SK-N-SH treated with all-trans-retinoic acid at 6 μM for 48 hours (cell line): ENCODE results near the gene IL17REL.

Experiments
- ATAC-seq: fragments of 200-7000 bp; cut with Tn5 transposase; 3 replicates; pipeline ENCODE4 v1.9.1; 2020; ENCODE audit warnings: mild to moderate bottlenecking, moderate library complexity
- ARNTL ChIP-seq: fragments of 450-650 bp; formaldehyde crosslinking; IDR thresholded peaks from 2 replicates; pipeline ENCODE4 v1.5.0; 2020; ENCODE audit warnings: low read depth, mild to moderate bottlenecking, moderate library complexity, borderline replicate concordance
- BACH2 ChIP-seq: fragments of 250-450 bp; sonication (Bioruptor Pico); IDR thresholded peaks from 2 replicates; pipeline ENCODE4 v1.9.0; 2021; ENCODE audit warnings: mild to moderate bottlenecking, borderline replicate concordance
- CSRNP3 ChIP-seq: fragments of 250-450 bp; sonication (Bioruptor Pico); IDR thresholded peaks from 2 replicates; pipeline ENCODE4 v1.5.1; 2021; ENCODE audit warnings: mild to moderate bottlenecking, moderate library complexity
- ESRRG ChIP-seq: fragments of 250-450 bp; sonication (Bioruptor Pico); IDR thresholded peaks from 2 replicates; pipeline ENCODE4 v1.6.1; 2021; ENCODE audit warnings: mild to moderate bottlenecking
- GLIS3 ChIP-seq: fragments of 250-450 bp; sonication (Bioruptor Pico); IDR thresholded peaks from 2 replicates; pipeline ENCODE4 v1.5.0; 2020; ENCODE audit warnings: mild to moderate bottlenecking, moderate library complexity
- OSR1 ChIP-seq: fragments of 250-450 bp; sonication (Bioruptor Pico); IDR thresholded peaks from 2 replicates; pipeline ENCODE4 v1.8.0; 2022; ENCODE audit warnings: moderate library complexity, mild to moderate bottlenecking, inconsistent platforms
- PATZ1 ChIP-seq: fragments of 250-450 bp; sonication (Bioruptor Pico); IDR thresholded peaks from 2 replicates; pipeline ENCODE4 v1.8.0; 2020; ENCODE audit warnings: mild to moderate bottlenecking, moderate library complexity, borderline replicate concordance
- PPARA ChIP-seq: fragments of 250-450 bp; sonication (Bioruptor Pico); IDR thresholded peaks from 2 replicates; pipeline ENCODE4 v1.5.0; 2020; ENCODE audit warnings: mild to moderate bottlenecking, borderline replicate concordance
- RARB ChIP-seq: fragments of 250-450 bp; sonication (Bioruptor Pico); IDR thresholded peaks from 2 replicates; pipeline ENCODE4 v1.8.0; 2021; ENCODE audit warnings: mild to moderate bottlenecking, moderate library complexity
- SNAI2 ChIP-seq: fragments of 250-450 bp; sonication (Bioruptor Pico); IDR thresholded peaks from 2 replicates; pipeline ENCODE4 v1.5.0; 2020; ENCODE audit warnings: mild to moderate bottlenecking, moderate library complexity
- TOX ChIP-seq: fragments of 250-450 bp; sonication (Bioruptor Pico); IDR thresholded peaks from 2 replicates; pipeline ENCODE4 v1.8.0; 2021; ENCODE audit warnings: mild to moderate bottlenecking, moderate library complexity, borderline replicate concordance
- TSHZ2 ChIP-seq: fragments of 250-450 bp; sonication (Bioruptor Pico); IDR thresholded peaks from 2 replicates; pipeline ENCODE4 v1.5.0; 2020; ENCODE audit warnings: mild to moderate bottlenecking, moderate library complexity
- ZFP3 ChIP-seq: fragments of 250-450 bp; sonication (Bioruptor Pico); IDR thresholded peaks from 2 replicates; pipeline ENCODE4 v1.5.0; 2020; ENCODE audit warnings: mild to moderate bottlenecking, moderate library complexity
- ZNF565 ChIP-seq: fragments of 450-650 bp; formaldehyde crosslinking; conservative IDR thresholded peaks from 2 replicates; pipeline ENCODE4 v1.5.0; 2020; ENCODE audit warnings: low read depth, mild to moderate bottlenecking, moderate library complexity
- ZNF70 ChIP-seq: fragments of 450-650 bp; formaldehyde crosslinking; IDR thresholded peaks from 2 replicates; pipeline ENCODE4 v1.5.0; 2020; ENCODE audit warnings: mild to moderate bottlenecking, moderate library complexity
- ZNF8 ChIP-seq: fragments of 450-650 bp; formaldehyde crosslinking; IDR thresholded peaks from 2 replicates; pipeline ENCODE4 v1.5.0; 2020; ENCODE audit warnings: mild to moderate bottlenecking, moderate library complexity
- TF ChIP-seq, protein P1 (sequence below): fragments of 250-450 bp; sonication (Bioruptor Pico); IDR thresholded peaks from 2 replicates; pipeline ENCODE4 v1.8.0; 2021; ENCODE audit warnings: low read depth, mild to moderate bottlenecking, moderate library complexity, borderline replicate concordance
- TF ChIP-seq, protein P2 (sequence below): fragments of 250-450 bp; sonication (Bioruptor Pico); IDR thresholded peaks from 2 replicates; pipeline ENCODE4 v1.5.1; 2020; ENCODE audit warnings: low read depth, mild to moderate bottlenecking, moderate library complexity

Gene IL17REL

DNA sequence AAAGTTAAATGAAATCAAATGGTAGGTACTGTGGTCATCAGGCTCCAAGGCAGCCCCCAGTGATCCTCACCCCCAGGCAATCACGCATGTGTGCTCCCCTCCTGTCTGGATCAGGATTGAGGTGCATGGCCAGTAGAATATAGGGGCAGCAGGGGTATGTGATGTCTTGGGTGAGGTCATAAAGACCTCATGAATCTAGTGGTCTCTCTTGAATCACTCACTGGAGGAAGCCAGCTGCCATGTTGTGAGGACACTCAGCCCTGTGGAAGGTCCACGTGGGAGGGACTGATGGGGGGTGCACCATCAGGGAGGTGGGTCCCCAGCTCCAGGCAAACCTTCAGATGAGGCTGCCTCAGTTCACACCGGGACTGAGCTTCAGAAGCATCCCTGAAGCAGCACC lies 6.8 kb upstream of the IL17REL start:
- no peak for TF ChIP-seq BACH2
- no peak for TF ChIP-seq PPARA
- TF ChIP-seq ZNF8 (CRISPR knock-in tag) = no peak
- no peak for TF ChIP-seq CSRNP3 (CRISPR knock-in tag)
- no peak for TF ChIP-seq ARNTL (CRISPR knock-in tag)
- TF ChIP-seq ESRRG (CRISPR knock-in tag) = no peak
- TF ChIP-seq PATZ1 (CRISPR knock-in tag) = no peak
- no peak for TF ChIP-seq OSR1 (CRISPR knock-in tag)
- no peak for TF ChIP-seq ZNF70
- no peak for TF ChIP-seq ZNF565 (CRISPR knock-in tag)
- TF ChIP-seq, protein P1, sequence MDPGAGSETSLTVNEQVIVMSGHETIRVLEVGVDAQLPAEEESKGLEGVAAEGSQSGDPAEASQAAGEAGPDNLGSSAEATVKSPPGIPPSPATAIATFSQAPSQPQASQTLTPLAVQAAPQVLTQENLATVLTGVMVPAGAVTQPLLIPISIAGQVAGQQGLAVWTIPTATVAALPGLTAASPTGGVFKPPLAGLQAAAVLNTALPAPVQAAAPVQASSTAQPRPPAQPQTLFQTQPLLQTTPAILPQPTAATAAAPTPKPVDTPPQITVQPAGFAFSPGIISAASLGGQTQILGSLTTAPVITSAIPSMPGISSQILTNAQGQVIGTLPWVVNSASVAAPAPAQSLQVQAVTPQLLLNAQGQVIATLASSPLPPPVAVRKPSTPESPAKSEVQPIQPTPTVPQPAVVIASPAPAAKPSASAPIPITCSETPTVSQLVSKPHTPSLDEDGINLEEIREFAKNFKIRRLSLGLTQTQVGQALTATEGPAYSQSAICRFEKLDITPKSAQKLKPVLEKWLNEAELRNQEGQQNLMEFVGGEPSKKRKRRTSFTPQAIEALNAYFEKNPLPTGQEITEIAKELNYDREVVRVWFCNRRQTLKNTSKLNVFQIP (CRISPR knock-in tag) = no peak
- TF ChIP-seq TSHZ2 (CRISPR knock-in tag) = no peak
- TF ChIP-seq GLIS3 (CRISPR knock-in tag) = no peak
- TF ChIP-seq, protein P2, sequence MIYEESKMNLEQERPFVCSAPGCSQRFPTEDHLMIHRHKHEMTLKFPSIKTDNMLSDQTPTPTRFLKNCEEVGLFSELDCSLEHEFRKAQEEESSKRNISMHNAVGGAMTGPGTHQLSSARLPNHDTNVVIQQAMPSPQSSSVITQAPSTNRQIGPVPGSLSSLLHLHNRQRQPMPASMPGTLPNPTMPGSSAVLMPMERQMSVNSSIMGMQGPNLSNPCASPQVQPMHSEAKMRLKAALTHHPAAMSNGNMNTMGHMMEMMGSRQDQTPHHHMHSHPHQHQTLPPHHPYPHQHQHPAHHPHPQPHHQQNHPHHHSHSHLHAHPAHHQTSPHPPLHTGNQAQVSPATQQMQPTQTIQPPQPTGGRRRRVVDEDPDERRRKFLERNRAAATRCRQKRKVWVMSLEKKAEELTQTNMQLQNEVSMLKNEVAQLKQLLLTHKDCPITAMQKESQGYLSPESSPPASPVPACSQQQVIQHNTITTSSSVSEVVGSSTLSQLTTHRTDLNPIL (CRISPR knock-in tag) = no peak
- TF ChIP-seq, all 23 proteins: peak for 0
- ATAC-seq = no peak

DNA sequence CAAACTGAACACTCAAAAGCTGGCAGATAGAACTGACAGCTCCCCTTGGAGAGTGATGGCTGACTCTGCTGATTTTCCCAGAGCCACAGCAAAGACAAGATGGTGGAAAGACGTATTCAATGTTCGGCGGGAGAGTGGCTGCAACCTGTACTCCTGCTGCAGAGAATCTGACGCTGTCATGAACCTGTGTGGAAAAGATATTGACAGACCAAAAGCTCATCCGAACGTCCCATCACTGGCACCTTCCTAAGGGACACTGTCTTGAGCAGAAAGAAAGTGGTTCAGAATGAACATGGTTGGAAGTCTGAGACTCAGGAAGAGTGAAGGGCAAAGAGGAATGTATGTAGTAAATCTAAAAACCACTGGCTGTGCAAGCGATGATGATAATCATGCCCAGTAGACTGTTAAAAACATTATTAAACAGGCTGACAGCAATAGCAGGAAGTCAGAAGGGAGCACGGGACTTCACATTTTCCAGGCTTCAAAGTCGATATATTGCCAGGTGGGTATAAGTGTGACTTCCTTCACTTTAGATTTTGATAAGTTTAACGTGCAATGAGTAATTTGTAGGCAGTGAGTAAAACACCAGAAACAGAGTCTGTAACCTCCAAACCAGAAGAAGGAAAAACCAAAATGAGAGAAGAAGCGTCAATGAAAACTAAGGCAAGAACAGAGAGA lies 6.2 kb upstream of the IL17REL start:
- ATAC-seq = no peak
- TF ChIP-seq TOX (CRISPR knock-in tag) = no peak
- TF ChIP-seq SNAI2 (CRISPR knock-in tag) = no peak
- no peak for TF ChIP-seq GLIS3 (CRISPR knock-in tag)
- no peak for TF ChIP-seq ESRRG (CRISPR knock-in tag)
- no peak for TF ChIP-seq CSRNP3 (CRISPR knock-in tag)
- TF ChIP-seq ZNF70 = no peak
- TF ChIP-seq ARNTL (CRISPR knock-in tag) = no peak
- TF ChIP-seq, protein P2 (CRISPR knock-in tag) = no peak
- no peak for TF ChIP-seq ZNF8 (CRISPR knock-in tag)
- TF ChIP-seq ZFP3 = no peak
- no peak for TF ChIP-seq RARB (CRISPR knock-in tag)
- TF ChIP-seq ZNF565 (CRISPR knock-in tag) = no peak
- no peak for TF ChIP-seq TSHZ2 (CRISPR knock-in tag)
- no peak for TF ChIP-seq BACH2
- no peak for TF ChIP-seq OSR1 (CRISPR knock-in tag)
- TF ChIP-seq, protein P1 (CRISPR knock-in tag) = no peak
